Stimulated activated CD8-positive, alpha-beta memory T cell treated with anti-CD3 and anti-CD28 coated beads, Interleukin-7, amount 100 ng/mL, for 1 hour (primary cell): ENCODE measurements around the gene MYO3B.
"Not testable (repeated sequence)": the region's sequence is repeated elsewhere in the genome, so short reads cannot be mapped to it uniquely, and the experiment has no call there.

Source experiments
- DNase-seq, 2 donors: peaks; one replicate each; pipeline ENCODE4 v3.0.0-alpha.2; 2020; ENCODE audit warnings: low read depth in 2 of 2

Gene MYO3B

GRCh38 chr2:170212625-170213280 lies 34.8 kb downstream of the MYO3B start:
- no peak for DNase-seq

- not testable (repeated sequence) for DNase-seq
Observed at GRCh38 chr2:170213281-170213625, 35.3 kb downstream of the MYO3B start.

GRCh38 chr2:170213651-170214050 lies 35.7 kb downstream of the MYO3B start:
- DNase-seq: no peak

DNA sequence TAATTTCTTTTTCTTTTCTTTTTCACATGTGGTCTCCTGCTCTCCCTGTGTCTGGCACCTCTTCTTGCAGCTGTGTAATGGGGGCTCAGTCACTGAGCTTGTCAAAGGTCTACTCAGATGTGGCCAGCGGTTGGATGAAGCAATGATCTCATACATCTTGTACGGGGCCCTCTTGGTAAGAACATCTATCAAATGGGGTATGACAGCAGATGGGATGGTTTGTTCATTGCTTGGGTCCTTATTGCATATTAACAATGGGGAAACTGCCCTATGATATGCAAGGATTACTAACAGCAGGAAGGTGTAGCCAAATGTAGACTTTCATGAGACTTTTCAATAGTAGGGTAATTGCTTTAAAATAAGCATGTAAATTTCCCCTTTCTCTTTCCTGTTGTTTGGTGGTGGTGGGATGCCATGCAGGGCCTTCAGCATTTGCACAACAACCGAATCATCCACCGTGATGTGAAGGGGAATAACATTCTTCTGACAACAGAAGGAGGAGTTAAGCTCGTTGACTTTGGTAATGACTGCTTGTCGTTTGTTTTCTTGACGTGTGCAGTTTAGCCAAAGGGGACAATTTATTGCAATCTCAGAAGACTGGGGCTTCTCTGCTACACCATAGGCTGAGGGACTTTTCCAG lies 36.5 kb downstream of the MYO3B start:
- no peak for DNase-seq

- no peak for DNase-seq
Observed at GRCh38 chr2:170215021-170215420, 37.1 kb downstream of the MYO3B start.

- DNase-seq: no peak
Observed at GRCh38 chr2:170216428-170216827, 38.5 kb downstream of the MYO3B start.

DNA sequence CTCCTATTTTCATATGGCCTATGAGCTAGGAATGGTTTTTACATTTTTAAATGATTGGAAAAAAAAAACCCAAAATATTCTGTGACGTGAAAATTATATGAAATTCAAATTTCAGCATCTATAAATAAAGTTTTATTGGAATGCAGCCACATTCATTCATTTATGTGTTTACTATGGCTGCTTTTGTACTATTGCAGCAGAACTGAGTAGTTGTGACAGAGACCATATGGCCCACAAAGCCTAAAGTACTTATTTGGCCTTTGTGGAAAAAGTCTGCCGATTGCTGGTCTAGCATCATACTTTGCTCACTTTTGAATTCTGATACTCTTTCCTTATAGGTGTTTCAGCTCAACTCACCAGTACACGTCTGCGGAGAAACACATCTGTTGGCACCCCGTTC lies 39.0 kb downstream of the MYO3B start:
- no peak for DNase-seq

- no peak for DNase-seq
Observed at GRCh38 chr2:170217778-170218251, 39.9 kb downstream of the MYO3B start.

GRCh38 chr2:170218456-170218855 lies 40.5 kb downstream of the MYO3B start:
- no peak for DNase-seq

GRCh38 chr2:170218931-170219330 lies 41.0 kb downstream of the MYO3B start:
- no peak for DNase-seq

DNA sequence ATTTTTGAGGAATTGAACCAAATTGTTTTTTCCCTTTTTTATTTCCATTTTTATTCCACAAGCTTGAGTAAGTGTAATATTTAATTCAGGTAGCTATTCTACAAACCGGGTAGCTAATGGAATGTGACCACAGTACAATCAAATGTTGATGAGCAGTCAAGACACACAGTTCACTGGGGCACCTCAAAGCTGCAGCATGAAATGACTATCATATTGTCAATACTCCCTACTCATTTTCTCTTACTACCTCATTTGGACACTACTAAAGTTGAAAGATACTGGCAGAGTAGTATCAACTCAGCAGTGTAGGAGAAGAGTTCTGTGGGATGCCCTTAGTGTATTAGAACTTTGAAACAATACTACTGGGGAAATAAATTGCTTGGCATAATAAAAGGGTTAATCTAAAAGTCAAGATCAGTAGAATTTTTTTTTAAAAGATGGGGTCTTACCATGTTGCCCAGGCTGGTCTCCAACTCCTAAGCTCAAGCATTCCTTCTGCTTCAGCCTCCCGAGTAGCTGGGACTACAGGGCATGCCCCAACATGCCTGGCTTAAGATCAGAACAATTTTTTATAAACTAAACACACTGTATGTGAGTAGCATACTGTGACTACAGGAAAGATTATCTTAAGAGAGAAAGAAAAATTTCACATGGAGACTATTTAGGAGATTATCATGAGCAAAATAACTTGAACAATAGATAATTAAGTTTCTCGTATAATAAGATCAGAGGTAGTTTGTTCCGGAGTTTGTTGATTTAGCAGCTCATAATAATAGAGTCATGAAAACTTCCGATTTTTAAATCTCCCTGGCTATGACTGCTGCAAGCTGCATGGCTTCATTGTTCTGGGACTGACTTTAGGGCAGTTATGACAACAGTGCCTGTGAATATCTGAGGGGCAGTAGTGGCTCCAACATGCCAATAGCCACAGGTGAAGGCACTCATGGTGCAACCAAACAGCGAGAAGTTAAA lies 43.7 kb downstream of the MYO3B start:
- no peak for DNase-seq

DNA sequence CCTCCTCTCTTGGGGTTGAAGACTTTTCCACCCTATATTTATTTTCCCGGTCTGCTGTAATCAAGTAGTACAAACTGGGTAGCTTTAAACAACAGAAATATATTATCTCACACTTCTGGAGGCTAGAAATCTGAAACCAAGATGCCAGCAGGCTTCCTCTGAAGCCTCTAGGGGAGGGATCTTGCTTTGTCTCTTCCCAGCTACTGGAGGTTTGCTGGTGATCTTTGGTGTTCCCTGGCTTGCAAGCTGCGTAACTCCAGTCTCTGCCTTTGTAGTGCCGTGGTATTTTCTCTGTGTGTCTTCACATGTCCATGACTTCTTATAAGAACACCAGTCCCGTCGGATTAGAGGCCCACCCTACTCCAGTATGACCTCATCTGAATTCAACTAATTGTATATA lies 44.4 kb downstream of the MYO3B start:
- no peak for DNase-seq

GRCh38 chr2:170222842-170223241 lies 44.9 kb downstream of the MYO3B start:
- no peak for DNase-seq

- DNase-seq: no peak
Observed at GRCh38 chr2:170224692-170225294, 46.8 kb downstream of the MYO3B start.

DNA sequence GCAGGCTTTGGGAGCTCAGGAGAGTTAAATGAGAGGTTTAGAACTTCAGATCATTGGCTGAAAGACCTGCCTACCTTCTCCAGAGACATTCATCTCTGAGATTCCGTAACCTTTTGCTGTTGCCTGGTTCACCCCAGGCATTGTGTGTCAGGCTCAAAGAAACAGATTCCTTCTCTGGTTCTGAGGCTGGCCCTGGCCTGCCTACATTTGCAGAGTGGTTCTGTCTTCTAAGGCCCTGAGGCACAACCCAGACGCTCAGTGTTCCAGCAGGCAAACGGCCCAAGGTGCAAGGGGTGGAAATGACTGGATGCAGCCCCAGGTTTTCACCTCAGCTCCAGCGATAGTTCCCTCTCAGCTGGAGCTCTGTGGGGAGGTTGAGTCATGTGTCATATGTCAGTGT lies 48.3 kb downstream of the MYO3B start:
- DNase-seq: no peak

- no peak for DNase-seq
Observed at GRCh38 chr2:170227507-170227947, 49.6 kb downstream of the MYO3B start.

- no peak for DNase-seq
Observed at GRCh38 chr2:170227951-170228350, 50.0 kb downstream of the MYO3B start.

DNA sequence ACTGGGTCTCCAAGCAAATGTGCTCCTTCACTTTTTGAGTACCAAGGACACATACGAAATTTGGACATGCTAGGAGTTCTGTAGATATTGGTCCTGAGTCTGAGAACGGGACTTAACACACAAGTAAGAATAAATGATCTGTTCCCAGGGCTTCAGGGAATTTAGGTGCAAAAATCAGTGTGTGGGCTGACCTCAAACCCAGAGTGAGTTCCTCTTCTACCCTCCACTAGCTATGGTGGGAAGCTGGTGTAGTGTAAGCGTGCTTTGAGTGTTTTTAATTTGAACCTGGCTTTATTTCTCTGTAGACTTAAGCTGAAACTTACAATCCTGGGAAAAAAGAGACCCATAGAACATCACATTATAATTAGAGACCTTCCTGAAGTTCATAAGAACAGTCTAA lies 50.5 kb downstream of the MYO3B start:
- no peak for DNase-seq

DNA sequence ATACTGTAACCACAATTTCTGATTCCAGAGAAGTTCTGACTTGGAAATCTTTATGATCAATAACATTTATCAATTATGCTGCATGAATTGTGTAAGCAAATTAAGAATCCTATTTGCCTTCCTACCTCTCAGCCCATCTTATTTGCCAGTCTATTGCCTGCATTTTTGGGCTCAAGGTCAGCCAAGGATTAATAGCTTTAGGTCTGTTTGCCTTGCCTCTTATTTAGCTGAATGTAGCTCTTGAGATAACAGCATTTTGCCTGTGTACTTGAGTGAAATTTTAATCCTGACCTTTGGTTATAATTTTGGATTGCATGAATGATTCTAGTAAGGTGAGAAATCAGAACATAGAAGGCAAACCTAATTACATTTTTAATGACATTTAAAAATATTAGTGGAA lies 51.2 kb downstream of the MYO3B start:
- DNase-seq: no peak

DNA sequence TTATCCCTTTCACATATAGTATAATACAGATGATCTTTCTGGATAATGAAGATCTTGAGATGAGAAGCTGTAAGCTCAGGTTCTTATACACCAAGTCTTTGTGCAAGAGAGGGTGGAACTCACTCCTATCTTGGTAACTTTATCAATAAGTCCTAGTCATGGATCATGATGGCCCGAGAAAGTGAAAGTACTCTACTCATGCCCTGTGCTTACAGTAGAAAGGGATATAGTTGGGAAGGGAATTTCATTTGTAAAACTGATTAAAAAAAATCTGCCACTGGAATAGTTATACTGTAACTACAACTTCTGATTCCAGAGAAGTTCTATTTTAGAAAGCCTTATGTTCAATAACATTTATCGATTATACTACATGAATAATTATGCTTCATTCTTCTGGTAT lies 51.8 kb downstream of the MYO3B start:
- DNase-seq: no peak

DNA sequence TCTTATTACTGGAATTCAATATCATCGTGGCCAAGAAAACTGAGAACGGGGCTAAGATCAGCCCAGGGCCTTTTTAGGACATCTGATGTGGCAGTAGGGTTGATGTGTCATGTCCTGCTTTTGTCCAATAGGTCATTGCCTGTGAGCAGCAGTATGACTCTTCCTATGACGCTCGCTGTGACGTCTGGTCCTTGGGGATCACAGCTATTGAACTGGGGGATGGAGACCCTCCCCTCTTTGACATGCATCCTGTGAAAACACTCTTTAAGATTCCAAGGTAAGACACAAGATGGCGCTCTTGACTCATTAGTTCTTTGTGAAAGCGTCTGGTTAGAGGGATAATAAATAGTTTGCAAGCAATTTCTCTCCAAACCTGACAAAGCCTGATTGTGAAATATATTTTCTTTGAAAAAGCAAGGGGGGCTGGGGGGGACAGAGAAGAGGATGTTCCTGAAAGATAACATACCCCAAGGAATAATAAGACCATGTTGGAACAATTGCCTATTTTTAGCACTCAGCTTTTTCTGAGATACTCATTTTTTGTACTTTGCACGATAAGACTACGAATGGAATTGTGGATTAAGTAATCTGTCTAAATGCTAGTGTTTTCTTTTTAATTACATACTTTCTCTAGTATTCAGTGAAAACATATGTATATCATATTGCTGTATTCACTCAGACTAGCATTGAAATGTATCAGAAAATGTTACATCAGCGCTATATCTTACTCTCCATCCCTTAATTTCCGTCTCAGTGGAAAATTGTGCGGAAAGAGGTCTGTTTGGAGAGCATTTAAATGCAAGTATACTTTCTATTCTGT lies 58.1 kb downstream of the MYO3B start:
- DNase-seq: no peak
